ENCODE measurements around the gene ZNF488. TPM values are rescaled to one million over a fixed set of nuclear protein-coding genes. Genes with fewer than 3 reads are reported as not detected.
A peak's percentile ranks its signal among the peaks of the same experiment; 100 is the strongest.

ZNF488 gene
- polyA plus RNA-seq, 1 of the 3 experiments (the other 2 are of a cell fraction) = 0.59 TPM

DNA sequence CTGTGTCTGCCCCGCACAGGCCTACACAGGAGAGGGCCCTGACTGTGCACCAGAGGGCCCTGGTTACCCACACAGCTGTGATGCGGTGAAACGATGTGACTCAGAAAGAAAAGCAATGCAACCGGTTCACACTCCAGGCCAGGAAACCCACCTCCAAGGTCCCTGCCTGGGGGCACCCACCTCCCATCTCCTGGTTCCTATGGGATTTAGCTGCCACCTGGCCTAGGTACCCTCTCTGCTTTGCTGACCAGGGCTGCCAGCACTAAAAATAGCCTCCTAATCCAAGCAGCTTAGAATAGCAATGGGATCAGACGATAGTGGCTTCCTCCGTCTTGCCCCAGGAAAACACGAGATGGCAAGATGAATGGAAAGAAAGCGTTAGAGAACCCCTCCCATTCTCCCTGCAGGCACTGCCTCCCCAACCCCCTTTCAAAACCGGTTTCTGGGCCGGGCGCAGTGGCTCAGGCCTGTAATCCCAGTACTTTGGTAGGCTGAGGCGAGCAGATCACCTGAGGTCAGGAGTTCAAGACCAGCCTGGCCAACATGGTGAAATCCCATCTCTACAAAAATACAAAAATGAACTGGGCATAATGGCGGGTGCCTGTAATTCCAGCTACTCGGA, 23.6 kb downstream of the ZNF488 start:
- no peak for DNase-seq
- Histone ChIP-seq H3K9me2 (no peaks in the 10 kb centered on the region), H3K27me3 (ENCODE audit: insufficient read depth) (no peaks in the 10 kb centered on the region), H3K9me3 (no peaks in the 10 kb centered on the region), H3K4me2 (no peak overlapping the region), H4K20me1 (ENCODE audit: insufficient read depth) (no peaks in the 10 kb centered on the region), H3K27ac (ENCODE audit: low read depth in 2 of 2, low read length in 1 of 2) (no peak overlapping the region), H3K79me2 (ENCODE audit: insufficient read depth) (no peaks in the 10 kb centered on the region), H2AFZ (ENCODE audit: low read depth) (peak overlapping the region; percentile 51; the same call in 1 of the 2 replicates), H3K9ac (no peak overlapping the region), H3K4me1 (ENCODE audit: control insufficient read depth in 1 of 2, insufficient read depth in 2 of 2, low read depth in 1 of 2, low read length in 1 of 2) (peaks cover 0 to 8% of the 10 kb centered on the region in 2 experiments; a peak in 1 of 4 replicates), H3F3A (replicated peaks; ENCODE audit: insufficient read depth) (peaks cover 3% of the 10 kb centered on the region), H3K4me3 (ENCODE audit: low read depth in 2 of 2, low read length in 1 of 2) (no peak overlapping the region), H3K36me3 (replicated peaks in 1 of 2; ENCODE audit: control insufficient read depth in 1 of 2, insufficient read depth in 2 of 2, low read length in 1 of 2) (no peaks in the 10 kb centered on the region)
- ChIA-PET POLR2A (no interaction called here), CTCF (interaction anchor here (0.9 to 5.3 kb wide), 9 partner anchors 8 to 336 kb away, joined by 3 to 50 read pairs (median 14); partner anchors contain the start of gene RBP3)
- WGBS (ENCODE audit: low lambda C conversion rate) = 80% methylated on average over 13 of the region's 14 CpGs
- TF ChIP-seq MXI1 (IDR thresholded peaks at IDR 0.05; ENCODE audit: low read depth, low read length) (no peak), CHD2 (IDR thresholded peaks at IDR 0.05; ENCODE audit: low read length, partially characterized antibody) (no peak), EP300 (IDR thresholded peaks at IDR 0.05; ENCODE audit: borderline replicate concordance in 1 of 2, low read depth in 1 of 2, low read length in 1 of 2) (no peak), NFIC (IDR thresholded peaks at IDR 0.05; ENCODE audit: borderline replicate concordance) (no peak), RXRA (IDR thresholded peaks at IDR 0.05; ENCODE audit: borderline replicate concordance, low read depth) (no peak), PBX3 (IDR thresholded peaks at IDR 0.05) (no peak), FOSL2 (IDR thresholded peaks at IDR 0.05; ENCODE audit: borderline replicate concordance, low read depth) (no peak), MAX (IDR thresholded peaks at IDR 0.05; ENCODE audit: low read depth) (no peak), NRF1 (IDR thresholded peaks at IDR 0.05; ENCODE audit: low read depth, low read length) (no peak), TAF1 (IDR thresholded peaks at IDR 0.05; ENCODE audit: borderline replicate concordance, low read depth, low read length) (no peak), RFX5 (IDR thresholded peaks at IDR 0.05; ENCODE audit: low read length) (no peak)
- TF ChIP-seq, protein P1, sequence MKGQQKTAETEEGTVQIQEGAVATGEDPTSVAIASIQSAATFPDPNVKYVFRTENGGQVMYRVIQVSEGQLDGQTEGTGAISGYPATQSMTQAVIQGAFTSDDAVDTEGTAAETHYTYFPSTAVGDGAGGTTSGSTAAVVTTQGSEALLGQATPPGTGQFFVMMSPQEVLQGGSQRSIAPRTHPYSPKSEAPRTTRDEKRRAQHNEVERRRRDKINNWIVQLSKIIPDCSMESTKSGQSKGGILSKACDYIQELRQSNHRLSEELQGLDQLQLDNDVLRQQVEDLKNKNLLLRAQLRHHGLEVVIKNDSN (IDR thresholded peaks at IDR 0.05; ENCODE audit: borderline replicate concordance, low read depth) = no peak

- H4K20me1 ChIP-seq (ENCODE audit: insufficient read depth) = no peaks in the 10 kb centered on the region
- TF ChIP-seq SMC3 (IDR thresholded peaks at IDR 0.05; ENCODE audit: low read depth, low read length) = no peak
- no peak for TF ChIP-seq MEF2A (IDR thresholded peaks at IDR 0.05; ENCODE audit: borderline replicate concordance, low read depth)
- no peak for TF ChIP-seq REST (IDR thresholded peaks at IDR 0.05; ENCODE audit: low read depth, low read length)
- no peak for TF ChIP-seq SIN3A (IDR thresholded peaks at IDR 0.05; ENCODE audit: borderline replicate concordance, low read depth, low read length)
- TF ChIP-seq RXRA (IDR thresholded peaks at IDR 0.05; ENCODE audit: borderline replicate concordance, low read depth) = no peak
- TF ChIP-seq RAD21 (IDR thresholded peaks at IDR 0.05; ENCODE audit: low read length) = no peak
- TF ChIP-seq TEAD4 (IDR thresholded peaks at IDR 0.05; ENCODE audit: borderline replicate concordance, insufficient read depth) = no peak
- ChIA-PET POLR2A (no interaction called here), CTCF (interaction anchor here (0.9 to 5.3 kb wide), 11 partner anchors 7 to 335 kb away, joined by 3 to 50 read pairs (median 14); partner anchors contain the start of gene RBP3)
- H3K9me3 ChIP-seq = no peaks in the 10 kb centered on the region
- 87% methylated on average over 3 of the region's 4 CpGs for WGBS (ENCODE audit: low lambda C conversion rate)
- DNase-seq = no peak
- H3K4me3 ChIP-seq (ENCODE audit: low read depth in 2 of 2, low read length in 1 of 2) = no peak overlapping the region
- H2AFZ ChIP-seq (ENCODE audit: low read depth) = no peak overlapping the region
- no peaks in the 10 kb centered on the region for H3K27me3 ChIP-seq (ENCODE audit: insufficient read depth)
- no peak overlapping the region for H3K27ac ChIP-seq (ENCODE audit: low read depth in 2 of 2, low read length in 1 of 2)
- H3K36me3 ChIP-seq (replicated peaks in 1 of 2; ENCODE audit: control insufficient read depth in 1 of 2, insufficient read depth in 2 of 2, low read length in 1 of 2) = no peaks in the 10 kb centered on the region
- no peaks in the 10 kb centered on the region for H3K9me2 ChIP-seq
- peaks cover 0 to 8% of the 10 kb centered on the region in 2 experiments; a peak in 1 of 4 replicates for H3K4me1 ChIP-seq (ENCODE audit: control insufficient read depth in 1 of 2, insufficient read depth in 2 of 2, low read depth in 1 of 2, low read length in 1 of 2)
- H3F3A ChIP-seq (replicated peaks; ENCODE audit: insufficient read depth) = peaks cover 3% of the 10 kb centered on the region
- no peaks in the 10 kb centered on the region for H3K79me2 ChIP-seq (ENCODE audit: insufficient read depth)
- H3K4me2 ChIP-seq = no peak overlapping the region
- H3K9ac ChIP-seq = no peak overlapping the region
Observed at GRCh38 chr10:47359626-47360418, 24.3 kb downstream of the ZNF488 start.
